Thyroid gland (tissue), 4 donors: ENCODE data around the gene SCN4A.

Experiments used
- POLR2A ChIP-seq, 2 donors: fragments of 450-650 bp; IDR thresholded peaks; one replicate each; pipeline ENCODE4 v1.6.1; 2017; ENCODE audit warnings: antibody characterized with exemption in 2 of 2, mild to moderate bottlenecking in 2 of 2, moderate library complexity in 1 of 2
- TF ChIP-seq, protein P1 (sequence below), 6 experiments: fragments of 200-600 bp in 3 of 6; fragments of 450-650 bp in 3 of 6; sonication (generic) in 3 of 6; IDR thresholded peaks; one replicate each; pipeline ENCODE4 v1.5.1; 2016 to 2019; ENCODE audit warnings: antibody characterized with exemption in 6 of 6, mild to moderate bottlenecking in 2 of 6, inconsistent platforms in 1 of 6, moderate library complexity in 1 of 6

DNA sequence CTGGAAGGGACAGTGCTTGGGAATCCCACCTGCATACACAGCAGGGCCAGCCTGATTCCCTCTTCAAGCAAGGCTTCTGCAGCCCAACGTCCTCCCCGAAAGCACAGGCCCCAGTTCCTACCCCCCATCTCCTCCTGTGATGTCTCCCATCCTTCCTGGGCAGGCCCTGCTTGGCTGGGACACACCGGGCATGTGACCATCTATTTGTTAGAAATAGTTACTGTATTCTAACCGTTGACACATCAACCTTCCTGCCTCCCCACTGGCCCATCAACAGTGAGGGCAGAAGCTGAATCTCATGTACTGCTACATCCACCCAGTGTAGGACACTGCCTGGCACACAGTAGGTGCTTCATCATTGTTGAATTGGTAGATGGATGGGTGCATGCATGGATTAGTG is 36.1 kb upstream of the SCN4A start:
- TF ChIP-seq, protein P1, sequence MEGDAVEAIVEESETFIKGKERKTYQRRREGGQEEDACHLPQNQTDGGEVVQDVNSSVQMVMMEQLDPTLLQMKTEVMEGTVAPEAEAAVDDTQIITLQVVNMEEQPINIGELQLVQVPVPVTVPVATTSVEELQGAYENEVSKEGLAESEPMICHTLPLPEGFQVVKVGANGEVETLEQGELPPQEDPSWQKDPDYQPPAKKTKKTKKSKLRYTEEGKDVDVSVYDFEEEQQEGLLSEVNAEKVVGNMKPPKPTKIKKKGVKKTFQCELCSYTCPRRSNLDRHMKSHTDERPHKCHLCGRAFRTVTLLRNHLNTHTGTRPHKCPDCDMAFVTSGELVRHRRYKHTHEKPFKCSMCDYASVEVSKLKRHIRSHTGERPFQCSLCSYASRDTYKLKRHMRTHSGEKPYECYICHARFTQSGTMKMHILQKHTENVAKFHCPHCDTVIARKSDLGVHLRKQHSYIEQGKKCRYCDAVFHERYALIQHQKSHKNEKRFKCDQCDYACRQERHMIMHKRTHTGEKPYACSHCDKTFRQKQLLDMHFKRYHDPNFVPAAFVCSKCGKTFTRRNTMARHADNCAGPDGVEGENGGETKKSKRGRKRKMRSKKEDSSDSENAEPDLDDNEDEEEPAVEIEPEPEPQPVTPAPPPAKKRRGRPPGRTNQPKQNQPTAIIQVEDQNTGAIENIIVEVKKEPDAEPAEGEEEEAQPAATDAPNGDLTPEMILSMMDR (IDR thresholded peaks at IDR 0.05), result no peak
- TF ChIP-seq POLR2A (IDR thresholded peaks at IDR 0.05), result no peak
